A549 (cell line): ENCODE results near the gene TWF1. TPM values are rescaled to one million over a fixed set of nuclear protein-coding genes. Genes with fewer than 3 reads are reported as not detected.

ENCODE experiments used
- ATAC-seq, 2 experiments: fragments of 200-7000 bp in 1 of 2; fragments of >200 bp in 1 of 2; cut with Nextera tagmentation in 1 of 2; cut with Tn5 transposase in 1 of 2; 3 replicates each; pipeline versions ENCODE4 v1.8.0 to v1.9.1; 2018 to 2020; ENCODE audit warnings: mild to moderate bottlenecking in 1 of 2, moderate library complexity in 1 of 2
- CTCF ChIA-PET: fragments of 300-600 bp; sonication (Branson Sonifier 250); formaldehyde crosslinking; extraction: SDS; loops from one replicate; lab custom pipeline; 2021; ENCODE audit warnings: antibody characterized with exemption, inconsistent platforms; lab: Yijun Ruan, JAX
- POLR2A ChIA-PET: fragments of 350-600 bp; formaldehyde crosslinking; extraction: SDS; loops from one replicate; lab custom pipeline; 2021; ENCODE audit warnings: antibody characterized with exemption, inconsistent platforms; lab: Yijun Ruan, JAX
- DNase-seq, 2 experiments: peaks; one replicate each; pipeline versions ENCODE4 v3.0.0 to v3.0.0-alpha.2; 2011 to 2016; ENCODE audit warnings: low read depth in 1 of 2, low spot score in 1 of 2
- FAIRE-seq: peaks from 2 replicates; lab custom pipeline; 2011; peaks lifted over from hg19 to GRCh38; lab: Jason Lieb, UNC
- H3K27ac ChIP-seq, 2 experiments: fragments of >200 bp; sonication (Bioruptor Twin); formaldehyde crosslinking; 3 replicates each; pipeline ENCODE4 v1.5.1; 2016 to 2017
- H3K4me1 ChIP-seq: fragments of >200 bp; sonication (Bioruptor Twin); formaldehyde crosslinking; 3 replicates; pipeline ENCODE4 v1.6.1; 2016
- H3K4me2 ChIP-seq: fragments of >200 bp; sonication (Bioruptor Twin); formaldehyde crosslinking; 3 replicates; pipeline ENCODE4 v1.6.1; 2016
- H3K4me3 ChIP-seq: fragments of >200 bp; sonication (Bioruptor Twin); formaldehyde crosslinking; 3 replicates; pipeline ENCODE4 v1.5.1; 2016
- H3K9me3 ChIP-seq: fragments of >200 bp; sonication (Bioruptor Twin); formaldehyde crosslinking; 3 replicates; pipeline ENCODE4 v1.6.1; 2016
- ATOH8 ChIP-seq: fragments of 250-450 bp; sonication (Bioruptor Pico); IDR thresholded peaks from 2 replicates; pipeline ENCODE4 v1.5.0; 2020; ENCODE audit warnings: low read depth, mild to moderate bottlenecking, moderate library complexity
- BHLHE40 ChIP-seq: IDR thresholded peaks from 2 replicates; pipeline ENCODE4 v1.6.1; 2012; ENCODE audit warnings: low read depth, low read length, inconsistent platforms
- CHD2 ChIP-seq: fragments of 150-350 bp; IDR thresholded peaks from 2 replicates; pipeline ENCODE4 v1.6.1; 2014; ENCODE audit warnings: low read length; ENCODE audit not compliant: partially characterized antibody
- E2F6 ChIP-seq: IDR thresholded peaks from 2 replicates; pipeline ENCODE4 v1.6.1; 2012; ENCODE audit warnings: low read depth, borderline replicate concordance
- EHMT2 ChIP-seq: fragments of 200-600 bp; sonication (generic); IDR thresholded peaks from 2 replicates; pipeline ENCODE4 v1.6.1; 2016; ENCODE audit warnings: antibody characterized with exemption, low read depth, mild to moderate bottlenecking, moderate library complexity
- EP300 ChIP-seq, 2 experiments: fragments of >200 bp; sonication (Bioruptor Twin); formaldehyde crosslinking; IDR thresholded peaks; 2 replicates in 1 of 2; 3 replicates in 1 of 2; pipeline ENCODE4 v1.6.1; 2016 to 2017
- FOSL2 ChIP-seq, 2 experiments: fragments of 450-650 bp in 1 of 2; fragments of >200 bp in 1 of 2; sonication (Bioruptor Twin) in 1 of 2; formaldehyde crosslinking; IDR thresholded peaks; 2 replicates each; pipeline versions ENCODE4 v1.5.0 to v1.6.1; 2016 to 2020; ENCODE audit warnings: mild to moderate bottlenecking in 1 of 2, moderate library complexity in 1 of 2
- GATA3 ChIP-seq: IDR thresholded peaks from 2 replicates; pipeline ENCODE4 v1.6.1; 2012; ENCODE audit warnings: borderline replicate concordance
- HEYL ChIP-seq: fragments of 250-450 bp; sonication (Bioruptor Pico); IDR thresholded peaks from 2 replicates; pipeline ENCODE4 v1.8.0; 2021; ENCODE audit warnings: mild to moderate bottlenecking, moderate library complexity
- JUN ChIP-seq, 2 experiments: fragments of >200 bp; sonication (Bioruptor Twin); formaldehyde crosslinking; IDR thresholded peaks; 2 replicates in 1 of 2; 3 replicates in 1 of 2; pipeline ENCODE4 v1.6.1; 2016 to 2017
- KDM1A ChIP-seq: fragments of 200-600 bp; sonication (generic); IDR thresholded peaks from 2 replicates; pipeline ENCODE4 v1.6.1; 2016; ENCODE audit warnings: low read depth, mild to moderate bottlenecking
- KDM5A ChIP-seq: fragments of 200-600 bp; sonication (generic); IDR thresholded peaks from 2 replicates; pipeline ENCODE4 v1.6.1; 2016; ENCODE audit warnings: antibody characterized with exemption, mild to moderate bottlenecking
- NFE2L2 ChIP-seq: fragments of 150-350 bp; conservative IDR thresholded peaks from 2 replicates; pipeline ENCODE4 v1.6.1; 2014; ENCODE audit warnings: low read length
- NPAS2 ChIP-seq: fragments of 250-450 bp; sonication (Bioruptor Pico); IDR thresholded peaks from 2 replicates; pipeline ENCODE4 v1.8.0; 2022; ENCODE audit warnings: mild to moderate bottlenecking, moderate library complexity, borderline replicate concordance
- PBX3 ChIP-seq: IDR thresholded peaks from 2 replicates; pipeline ENCODE4 v1.6.1; 2012
- PHF8 ChIP-seq: fragments of 200-600 bp; sonication (generic); IDR thresholded peaks from 2 replicates; pipeline ENCODE4 v1.6.1; 2016; ENCODE audit warnings: low read depth, mild to moderate bottlenecking, antibody characterized with exemption, moderate library complexity, borderline replicate concordance
- SREBF2 ChIP-seq: fragments of 450-650 bp; IDR thresholded peaks from 2 replicates; pipeline ENCODE4 v1.6.1; 2014; ENCODE audit warnings: mild to moderate bottlenecking, moderate library complexity
- TFCP2L1 ChIP-seq: fragments of 250-450 bp; sonication (Bioruptor Pico); IDR thresholded peaks from 2 replicates; pipeline ENCODE4 v1.5.0; 2021; ENCODE audit warnings: mild to moderate bottlenecking
- USF2 ChIP-seq: fragments of 450-650 bp; IDR thresholded peaks from 2 replicates; pipeline ENCODE4 v1.6.1; 2014; ENCODE audit warnings: antibody characterized with exemption
- ZNF302 ChIP-seq: fragments of 250-450 bp; sonication (Bioruptor Pico); IDR thresholded peaks from 2 replicates; pipeline ENCODE4 v1.9.0; 2021; ENCODE audit warnings: inconsistent platforms, mild to moderate bottlenecking, moderate library complexity
- WGBS: methylation state at CpG from one replicate; pipeline ENCODE4 v1.1.6; 2017; ENCODE audit errors: missing lambda C conversion rate; 5-methylcytosine and 5-hydroxymethylcytosine counted together
- polyA plus RNA-seq, 4 experiments: library from polyadenylated mRNA; depleted of rRNA in 3 of 4; stranded (reverse); fragments of >200 nt; fragmentation: RNase III in 1 of 4; extraction: RNeasy Plus Mini Kit Qiagen cat#74134 plus additional on column Dnase treatment in 1 of 4; gene quantifications; 2 replicates in 3 of 4; 3 replicates in 1 of 4; pipeline ENCODE4 v1.2.3, GENCODE V29; 2011 to 2017

Gene TWF1
- polyA plus RNA-seq, 2 of the 4 experiments (the other 2 are of a cell fraction) = 83.1 to 173 TPM

- CTCF ChIA-PET = interaction anchor here (1.7 kb wide), 1 partner anchor 8 kb away, joined by 5 read pairs; the partner anchor contains the start of gene TWF1
- ATAC-seq (no peak), DNase-seq (no peak), FAIRE-seq (no peak)
- Histone ChIP-seq H3K27ac (no peak overlapping the region), H3K4me1 (peaks cover 13% of the 10 kb centered on the region), H3K4me2 (no peak overlapping the region), H3K4me3 (no peak overlapping the region), H3K9me3 (no peaks in the 10 kb centered on the region)
- 88% methylated on average over 4 of the region's 4 CpGs for WGBS
- POLR2A ChIA-PET = interaction anchor here (2.6 kb wide), 1 partner anchor 8 kb away, joined by 10 read pairs; the partner anchor contains the start of gene TWF1
- no peak for TF ChIP-seq HEYL (CRISPR knock-in tag)
- TF ChIP-seq GATA3 = no peak
- TF ChIP-seq ZNF302 (CRISPR knock-in tag) = no peak
- TF ChIP-seq TFCP2L1 = no peak
- TF ChIP-seq ATOH8 = no peak
- TF ChIP-seq CHD2 = no peak
- TF ChIP-seq, all 56 proteins: peak for 0
Measured at GRCh38 chr12:43797561-43798217, 8.4 kb downstream of the TWF1 start.

GRCh38 chr12:43795716-43796280 is 10.3 kb downstream of the TWF1 start:
- DNase-seq (peak in 1 of 2 experiments; percentile 58), FAIRE-seq (no peak), ATAC-seq (peak; percentile 45 to 63; a peak in 3 of 6 replicates)
- WGBS = 31% methylated on average over 2 of the region's 2 CpGs
- CTCF ChIA-PET = no interaction called here
- POLR2A ChIA-PET = interaction anchor here (2.6 kb wide), 1 partner anchor 10 kb away, joined by 10 read pairs; the partner anchor contains the start of gene TWF1
- TF ChIP-seq EHMT2 (no peak), USF2 (no peak), FOSL2 (IDR thresholded peaks at IDR 0.05) (no peak), FOSL2 (CRISPR knock-in tag; IDR thresholded peaks at IDR 0.05) (no peak), EP300 (IDR thresholded peaks at IDR 0.05) (no peak), PBX3 (no peak), BHLHE40 (no peak), SREBF2 (no peak), KDM1A (no peak), PHF8 (no peak), E2F6 (no peak), JUN (IDR thresholded peaks at IDR 0.05) (no peak), NPAS2 (CRISPR knock-in tag) (no peak), HEYL (CRISPR knock-in tag) (no peak), ATOH8 (no peak), CHD2 (no peak), KDM5A (no peak), NFE2L2 (no peak)
- Histone ChIP-seq H3K4me1 (peaks cover 13% of the 10 kb centered on the region), H3K27ac (no peak overlapping the region), H3K4me2 (peak overlapping the region; percentile 32), H3K4me3 (no peak overlapping the region), H3K9me3 (no peaks in the 10 kb centered on the region)
